NCI-H187 (cell line): ENCODE results near the gene RAD51B.
"Not testable (repeated sequence)": the region's sequence is repeated elsewhere in the genome, so short reads cannot be mapped to it uniquely, and the experiment has no call there.

Experiments
- DNase-seq, 2 experiments: peaks; one replicate each; lab custom pipeline; 2025; lab: John Stamatoyannopoulos, UW

Gene RAD51B

DNA sequence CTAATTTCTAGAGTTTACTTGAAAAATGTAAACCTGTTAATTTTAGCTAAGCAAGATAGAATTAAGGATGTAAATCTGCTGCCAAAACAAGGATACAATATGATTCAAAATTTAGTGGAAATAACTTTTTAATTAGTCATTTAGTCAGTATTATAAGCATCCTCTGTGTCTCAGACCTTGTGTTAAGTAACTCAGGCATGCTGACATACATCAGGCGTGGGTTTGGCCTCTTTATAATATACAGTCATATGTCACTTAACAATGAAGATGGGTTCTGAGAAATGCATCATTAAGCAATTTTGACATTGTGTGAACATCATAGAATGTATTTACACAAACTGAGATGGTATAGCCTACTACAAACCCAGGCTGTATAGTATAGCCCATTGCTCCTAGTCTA lies 586.4 kb downstream of the RAD51B start:
- DNase-seq, result no peak

DNA sequence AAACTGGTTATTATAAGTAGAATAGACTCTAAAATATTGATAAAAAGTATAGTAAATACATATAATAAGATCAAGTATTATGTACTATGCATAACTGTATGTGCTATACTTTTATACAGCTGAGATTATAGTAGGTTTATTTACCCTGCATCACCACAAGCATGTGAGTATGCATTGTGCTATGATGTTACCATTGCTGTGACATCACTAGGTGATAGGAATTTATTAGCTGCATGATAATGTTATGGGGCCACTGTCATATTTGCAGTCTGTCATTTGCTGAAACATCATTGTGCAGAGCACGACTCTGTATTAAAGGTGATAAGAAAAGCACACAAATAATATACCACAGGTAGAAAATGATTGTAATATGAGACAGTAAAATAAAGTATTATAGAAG lies 587.7 kb downstream of the RAD51B start:
- DNase-seq, result no peak

DNA sequence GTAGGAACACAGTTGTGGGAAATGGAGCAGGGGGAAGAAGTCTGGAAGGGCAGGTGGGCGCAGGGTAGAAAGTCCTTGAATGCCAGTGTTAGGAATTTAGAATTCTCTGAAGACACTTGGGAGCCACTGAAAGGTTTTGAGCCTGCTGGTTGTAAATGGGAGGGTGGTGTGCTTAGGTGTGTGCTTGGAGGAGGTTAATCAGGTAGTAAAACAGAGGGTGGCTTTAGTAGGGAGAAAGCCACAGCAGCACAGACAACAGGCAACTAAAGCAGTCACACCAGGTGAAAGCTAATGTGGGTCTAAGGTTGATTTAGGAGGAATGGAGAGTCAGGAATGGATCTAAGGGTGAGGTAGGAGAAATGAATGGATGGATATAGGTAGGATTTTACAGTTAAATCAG lies 588.2 kb downstream of the RAD51B start:
- DNase-seq, result no peak

DNA sequence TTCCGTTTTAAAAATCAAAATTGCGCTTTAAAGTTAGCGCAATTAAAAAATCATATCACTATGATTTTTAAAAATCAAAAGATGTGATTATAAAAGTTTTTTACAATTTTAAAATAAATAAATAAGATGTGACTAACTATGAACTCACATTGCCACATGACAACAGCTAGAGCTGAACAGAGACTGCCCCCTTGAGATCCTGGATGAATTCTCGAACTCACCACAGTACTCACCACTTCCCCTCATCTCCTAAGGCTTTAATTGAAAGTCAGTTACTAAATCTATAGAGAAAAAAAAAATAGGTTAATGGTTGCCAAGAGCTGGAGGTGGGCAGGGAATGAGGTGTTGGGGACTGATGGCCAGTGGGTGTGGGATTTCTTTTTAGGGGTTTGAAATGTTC lies 589.1 kb downstream of the RAD51B start:
- no peak for DNase-seq

- no peak for DNase-seq
These were observed 589.8 kb downstream of the RAD51B start for GRCh38 chr14:68409387-68409786.

GRCh38 chr14:68412505-68413465 lies 593.2 kb downstream of the RAD51B start:
- DNase-seq, result no peak

GRCh38 chr14:68413509-68413908 lies 593.9 kb downstream of the RAD51B start:
- no peak for DNase-seq

GRCh38 chr14:68414121-68414520 lies 594.5 kb downstream of the RAD51B start:
- DNase-seq, result no peak

DNA sequence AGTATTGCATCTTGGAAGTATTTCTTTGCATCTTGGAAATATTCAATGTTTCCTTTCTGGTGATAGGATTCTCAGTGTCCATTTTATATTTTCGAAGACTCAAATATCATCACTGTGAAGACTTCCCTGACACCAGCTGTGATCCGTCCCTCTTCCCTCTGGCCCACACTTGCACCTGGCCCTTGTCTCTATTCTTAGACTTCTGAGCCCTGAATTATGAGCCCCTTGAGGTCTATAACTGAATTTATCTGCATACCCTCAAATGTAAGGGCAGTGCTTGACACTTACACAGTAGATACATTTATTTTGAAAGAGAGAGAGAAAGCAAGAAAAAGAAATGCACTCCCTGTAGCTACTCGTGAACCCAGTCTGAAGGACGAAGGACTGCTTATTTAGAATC lies 596.6 kb downstream of the RAD51B start:
- DNase-seq, result peak; percentile 31 to 65

- DNase-seq, result no peak
These were observed 597.6 kb downstream of the RAD51B start for GRCh38 chr14:68417009-68417650.

DNA sequence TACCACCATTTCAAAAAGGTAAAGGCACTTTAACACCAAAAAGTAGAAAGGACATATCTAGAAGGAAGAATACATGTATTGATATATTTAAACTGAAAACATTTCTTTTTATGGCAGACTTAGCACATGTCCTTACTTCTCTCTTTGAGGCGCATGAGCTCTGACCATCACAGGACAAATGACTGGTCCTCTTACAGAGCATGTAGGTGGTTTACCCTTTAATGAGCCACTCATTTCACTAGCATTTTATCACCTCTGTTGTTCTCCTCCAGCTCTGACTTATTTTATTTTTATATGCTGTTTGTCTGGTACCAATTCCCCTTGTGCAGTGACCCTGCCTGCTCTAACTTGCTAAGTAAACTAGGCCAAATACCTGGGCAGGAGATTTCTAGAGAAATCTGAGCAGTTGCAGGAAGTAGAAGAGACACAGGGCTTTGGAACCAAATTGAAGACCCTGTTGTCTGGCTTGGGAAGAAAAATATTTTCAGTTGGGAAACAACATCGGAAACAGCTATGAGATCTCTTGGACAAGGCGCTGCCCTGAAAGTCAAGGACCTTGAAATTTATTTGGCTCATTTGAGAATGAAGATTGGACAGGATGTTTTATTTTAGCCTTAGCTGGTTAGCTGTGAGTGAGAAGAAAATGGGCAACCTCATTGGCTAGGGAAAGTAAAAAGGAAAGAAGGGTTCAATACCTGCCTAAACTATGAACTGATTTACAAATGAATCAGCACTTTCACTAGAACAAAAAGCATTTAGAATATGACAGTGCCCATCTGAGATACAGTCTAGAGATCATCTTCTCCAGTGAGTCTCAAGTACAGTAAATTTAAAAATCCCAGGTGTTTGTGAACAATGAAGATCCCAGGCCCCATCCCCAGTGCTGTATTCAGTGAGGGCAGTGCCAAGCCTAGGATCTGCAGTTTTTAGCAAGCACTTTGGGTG lies 598.9 kb downstream of the RAD51B start:
- DNase-seq, result no peak

GRCh38 chr14:68420350-68420749 lies 600.8 kb downstream of the RAD51B start:
- DNase-seq, result no peak

- no peak for DNase-seq
These were observed 601.5 kb downstream of the RAD51B start for GRCh38 chr14:68421116-68421515.

DNA sequence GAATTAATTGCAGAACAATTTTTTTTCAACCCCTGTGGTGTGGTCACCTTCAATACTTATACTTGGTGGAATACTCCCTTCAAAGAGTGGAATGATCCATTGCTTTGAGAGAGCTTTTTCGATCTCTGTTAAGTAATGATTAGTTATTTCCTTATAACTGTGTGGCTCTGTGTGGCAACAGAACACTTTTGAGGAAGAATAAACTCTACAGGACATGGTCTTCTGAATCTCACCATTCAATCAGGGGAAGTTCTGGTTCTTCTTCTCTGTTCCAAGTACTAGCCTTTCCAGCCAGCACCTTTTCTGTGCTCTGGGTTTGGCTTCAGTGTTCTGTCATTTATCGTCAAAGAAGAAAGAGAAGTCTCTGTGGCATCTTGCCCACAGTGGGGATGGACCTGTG lies 604.1 kb downstream of the RAD51B start:
- DNase-seq, result no peak

DNA sequence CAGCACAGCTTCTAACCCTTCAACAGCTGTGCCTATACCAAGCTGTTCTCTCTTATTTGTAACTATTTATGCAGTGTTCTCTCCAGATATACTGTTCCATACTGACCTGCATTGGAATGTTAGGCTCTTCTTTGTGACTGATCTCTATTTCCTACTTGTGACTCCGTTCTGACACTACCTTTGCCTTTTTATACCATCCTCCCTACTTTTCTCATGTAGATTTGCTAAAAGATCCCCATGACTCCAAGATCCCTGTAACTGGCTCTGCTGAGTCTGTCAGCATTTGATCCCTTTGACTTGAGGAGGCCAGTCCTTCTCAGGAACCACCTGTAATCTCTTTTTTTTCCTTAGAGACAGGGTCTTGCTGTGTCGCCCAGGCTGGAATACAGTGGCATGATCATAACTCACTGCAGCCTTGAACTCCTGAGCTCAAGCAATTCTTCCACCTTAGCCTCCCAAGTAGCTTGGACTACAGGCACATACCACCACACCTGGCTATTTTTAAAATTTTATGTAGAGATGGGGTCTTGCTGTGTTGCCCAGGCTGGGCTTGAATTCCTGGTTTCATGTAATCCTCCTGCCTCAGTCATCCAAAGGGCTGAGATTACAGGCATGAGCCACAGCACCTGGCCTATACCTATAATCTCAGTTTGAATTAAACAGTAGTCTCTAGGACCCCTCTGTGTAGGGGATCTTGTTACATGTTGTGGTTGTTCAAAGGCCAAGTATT lies 605.0 kb downstream of the RAD51B start:
- DNase-seq, result no peak

DNA sequence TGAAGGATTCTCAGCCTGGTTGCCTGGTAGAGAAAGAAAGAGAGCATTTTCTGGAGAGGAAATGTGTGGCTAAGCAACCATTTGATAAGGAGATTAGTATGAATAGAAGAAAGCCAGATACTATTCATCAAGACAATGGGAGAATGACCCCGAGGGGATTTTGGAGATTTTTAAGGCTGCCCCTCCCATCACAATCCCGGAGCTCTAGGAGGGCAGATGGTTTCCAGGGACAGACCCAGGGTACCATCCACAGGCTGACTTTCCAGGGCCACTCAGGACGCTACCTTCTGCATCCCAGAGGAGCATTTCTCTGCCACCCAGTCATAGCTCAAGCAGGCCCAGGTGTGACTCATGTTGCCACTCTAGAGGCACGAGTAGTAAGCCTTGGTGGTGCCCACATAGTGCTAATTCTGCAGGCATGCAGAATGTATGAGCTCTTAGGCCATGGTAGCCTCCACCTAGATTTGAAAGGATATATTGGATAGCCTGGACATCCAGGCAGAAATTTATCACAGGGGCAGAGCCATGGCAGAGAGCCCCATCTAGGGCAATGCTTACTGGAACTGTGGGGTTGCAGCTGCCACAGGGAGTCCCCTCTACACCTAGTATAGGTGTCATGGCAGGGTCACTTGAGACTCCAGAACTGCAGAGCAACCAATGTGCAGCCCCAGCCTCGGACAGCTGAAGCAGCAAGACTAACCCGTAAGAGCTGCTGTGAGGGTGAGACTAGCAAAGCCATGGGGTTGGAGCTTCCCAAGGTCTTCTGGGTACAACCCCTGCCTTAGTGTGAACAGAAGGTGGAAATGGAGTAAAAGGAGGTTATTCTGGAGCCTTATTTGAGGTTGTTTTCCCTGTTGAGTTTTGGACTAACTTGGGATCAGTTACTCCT lies 607.3 kb downstream of the RAD51B start:
- DNase-seq, result no peak

DNA sequence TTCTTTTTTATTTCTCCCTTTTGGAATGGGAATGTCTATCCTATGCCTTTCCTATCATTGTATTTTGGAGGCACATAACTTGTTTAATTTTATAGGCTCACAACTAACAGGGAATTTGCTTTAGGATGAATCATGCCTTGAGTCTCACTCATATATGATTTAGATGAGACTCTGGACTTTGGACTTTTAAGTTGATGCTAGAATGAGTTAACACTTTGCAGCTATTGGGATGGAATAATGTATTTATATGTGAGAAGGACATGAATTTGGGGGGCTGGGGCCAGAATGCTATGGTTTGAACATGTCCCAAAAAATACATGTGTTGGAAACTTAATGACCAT lies 607.9 kb downstream of the RAD51B start:
- DNase-seq, result no peak

DNA sequence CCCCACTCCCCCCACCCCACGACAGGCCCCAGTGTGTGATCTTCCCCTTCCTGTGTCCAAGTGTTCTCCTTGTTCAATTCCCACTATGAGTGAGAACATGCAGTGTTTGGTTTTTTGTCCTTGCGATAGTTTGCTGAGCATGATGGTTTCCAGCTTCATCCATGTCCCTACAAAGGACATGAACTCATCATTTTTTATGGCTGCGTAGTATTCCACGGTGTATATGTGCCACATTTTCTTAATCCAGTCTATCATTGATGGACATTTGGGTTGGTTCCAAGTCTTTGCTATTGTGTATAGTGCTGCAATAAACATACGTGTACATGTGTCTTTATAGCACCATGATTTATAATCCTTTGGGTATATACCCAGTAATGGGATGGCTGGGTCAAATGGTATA lies 609.3 kb downstream of the RAD51B start:
- DNase-seq, result not testable (repeated sequence)

- not testable (repeated sequence) for DNase-seq
These were observed 614.6 kb downstream of the RAD51B start for GRCh38 chr14:68434173-68434572.

- DNase-seq, result not testable (repeated sequence)
These were observed 616.1 kb downstream of the RAD51B start for GRCh38 chr14:68435631-68436030.

DNA sequence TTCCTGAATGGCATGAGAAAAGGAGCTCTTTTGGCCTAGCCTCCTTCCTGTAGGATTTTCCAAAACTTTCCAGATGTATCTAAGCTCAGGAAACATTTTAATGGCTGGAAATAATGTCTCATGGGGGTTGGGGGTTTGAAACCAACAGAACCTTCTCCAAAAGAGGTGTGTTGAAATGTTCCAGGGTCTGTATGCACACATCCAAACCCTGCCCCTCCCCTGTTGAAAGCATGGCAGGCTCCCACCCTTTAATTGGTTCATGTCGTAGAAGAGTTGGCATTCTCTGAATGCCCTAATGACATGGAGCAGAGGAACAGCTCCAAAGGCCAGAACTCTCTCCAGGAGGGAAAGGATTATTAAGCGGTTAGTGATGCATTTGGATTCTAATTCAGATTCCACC lies 620.1 kb downstream of the RAD51B start:
- DNase-seq, result no peak
